Inflammatory macrophage treated with lipopolysaccharide for 4 hours (primary cell): ENCODE results near the gene KIF1B.

ENCODE experiments used
- DNase-seq: peaks from one replicate; pipeline ENCODE4 v3.0.0-alpha.2; 2020

The KIF1B gene, protein sequence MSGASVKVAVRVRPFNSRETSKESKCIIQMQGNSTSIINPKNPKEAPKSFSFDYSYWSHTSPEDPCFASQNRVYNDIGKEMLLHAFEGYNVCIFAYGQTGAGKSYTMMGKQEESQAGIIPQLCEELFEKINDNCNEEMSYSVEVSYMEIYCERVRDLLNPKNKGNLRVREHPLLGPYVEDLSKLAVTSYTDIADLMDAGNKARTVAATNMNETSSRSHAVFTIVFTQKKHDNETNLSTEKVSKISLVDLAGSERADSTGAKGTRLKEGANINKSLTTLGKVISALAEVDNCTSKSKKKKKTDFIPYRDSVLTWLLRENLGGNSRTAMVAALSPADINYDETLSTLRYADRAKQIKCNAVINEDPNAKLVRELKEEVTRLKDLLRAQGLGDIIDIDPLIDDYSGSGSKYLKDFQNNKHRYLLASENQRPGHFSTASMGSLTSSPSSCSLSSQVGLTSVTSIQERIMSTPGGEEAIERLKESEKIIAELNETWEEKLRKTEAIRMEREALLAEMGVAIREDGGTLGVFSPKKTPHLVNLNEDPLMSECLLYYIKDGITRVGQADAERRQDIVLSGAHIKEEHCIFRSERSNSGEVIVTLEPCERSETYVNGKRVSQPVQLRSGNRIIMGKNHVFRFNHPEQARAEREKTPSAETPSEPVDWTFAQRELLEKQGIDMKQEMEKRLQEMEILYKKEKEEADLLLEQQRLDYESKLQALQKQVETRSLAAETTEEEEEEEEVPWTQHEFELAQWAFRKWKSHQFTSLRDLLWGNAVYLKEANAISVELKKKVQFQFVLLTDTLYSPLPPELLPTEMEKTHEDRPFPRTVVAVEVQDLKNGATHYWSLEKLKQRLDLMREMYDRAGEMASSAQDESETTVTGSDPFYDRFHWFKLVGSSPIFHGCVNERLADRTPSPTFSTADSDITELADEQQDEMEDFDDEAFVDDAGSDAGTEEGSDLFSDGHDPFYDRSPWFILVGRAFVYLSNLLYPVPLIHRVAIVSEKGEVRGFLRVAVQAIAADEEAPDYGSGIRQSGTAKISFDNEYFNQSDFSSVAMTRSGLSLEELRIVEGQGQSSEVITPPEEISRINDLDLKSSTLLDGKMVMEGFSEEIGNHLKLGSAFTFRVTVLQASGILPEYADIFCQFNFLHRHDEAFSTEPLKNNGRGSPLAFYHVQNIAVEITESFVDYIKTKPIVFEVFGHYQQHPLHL (N-terminal part only)

DNA sequence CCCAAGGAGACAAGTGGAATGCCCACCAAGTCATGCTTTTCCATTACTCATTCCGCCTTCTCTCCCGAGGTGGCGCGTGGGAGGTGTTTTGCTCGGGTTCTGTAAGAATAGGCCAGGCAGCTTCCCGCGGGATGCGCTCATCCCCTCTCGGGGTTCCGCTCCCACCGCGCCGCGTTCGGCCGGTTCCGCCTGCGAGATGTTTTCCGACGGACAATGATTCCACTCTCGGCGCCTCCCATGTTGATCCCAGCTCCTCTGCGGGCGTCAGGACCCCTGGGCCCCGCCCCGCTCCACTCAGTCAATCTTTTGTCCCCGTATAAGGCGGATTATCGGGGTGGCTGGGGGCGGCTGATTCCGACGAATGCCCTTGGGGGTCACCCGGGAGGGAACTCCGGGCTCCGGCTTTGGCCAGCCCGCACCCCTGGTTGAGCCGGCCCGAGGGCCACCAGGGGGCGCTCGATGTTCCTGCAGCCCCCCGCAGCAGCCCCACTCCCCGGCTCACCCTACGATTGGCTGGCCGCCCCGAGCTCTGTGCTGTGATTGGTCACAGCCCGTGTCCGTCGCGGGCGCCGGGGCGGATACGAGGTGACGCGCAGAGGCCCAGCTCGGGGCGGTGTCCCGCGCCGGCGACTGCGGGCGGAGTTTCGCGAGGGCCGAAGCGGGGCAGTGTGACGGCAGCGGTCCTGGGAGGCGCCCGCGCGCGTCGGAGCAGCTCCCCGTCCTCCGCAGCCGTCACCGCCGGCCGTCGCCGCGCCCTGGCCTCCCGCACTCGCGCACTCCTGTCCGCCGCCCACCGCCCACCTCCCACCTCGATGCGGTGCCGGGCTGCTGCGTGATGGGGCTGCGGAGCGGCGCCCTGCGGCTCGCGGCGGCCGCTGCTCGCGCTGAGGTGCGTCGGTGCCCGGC, at the start of gene KIF1B:
Gene KIF1B, plus strand, starts transcription at position 666 of the 906 bp plus-strand sequence. CDS start 21,759 bp downstream, outside the sequence.
- peak; percentile 98 for DNase-seq

DNA sequence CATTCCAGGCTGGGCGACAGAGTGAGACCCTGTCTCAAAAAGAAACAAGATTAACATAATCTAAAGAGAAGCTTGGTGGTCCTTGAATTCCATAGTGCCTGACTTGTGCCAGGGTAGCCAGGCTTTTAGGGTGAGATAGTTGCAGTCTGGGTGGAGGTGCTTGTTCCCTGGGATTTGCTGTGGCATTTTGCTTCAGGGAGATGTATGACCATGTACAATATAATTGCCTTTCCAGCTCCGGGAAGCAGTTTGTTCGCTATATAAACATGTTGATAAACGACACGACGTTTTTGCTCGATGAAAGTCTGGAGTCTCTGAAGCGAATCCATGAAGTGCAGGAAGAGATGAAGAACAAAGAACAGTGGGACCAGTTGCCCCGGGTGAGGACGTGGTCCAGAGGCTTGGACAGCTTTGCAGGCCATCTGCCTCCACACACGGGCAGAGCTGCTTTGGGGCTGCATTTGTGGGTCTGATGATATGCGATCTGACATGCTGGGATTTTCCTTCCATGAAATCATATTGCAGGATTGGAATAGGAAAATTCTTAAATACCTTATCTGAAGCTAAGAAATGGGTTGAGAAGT, 49.4 kb upstream of the KIF1B start:
- no peak for DNase-seq

DNA sequence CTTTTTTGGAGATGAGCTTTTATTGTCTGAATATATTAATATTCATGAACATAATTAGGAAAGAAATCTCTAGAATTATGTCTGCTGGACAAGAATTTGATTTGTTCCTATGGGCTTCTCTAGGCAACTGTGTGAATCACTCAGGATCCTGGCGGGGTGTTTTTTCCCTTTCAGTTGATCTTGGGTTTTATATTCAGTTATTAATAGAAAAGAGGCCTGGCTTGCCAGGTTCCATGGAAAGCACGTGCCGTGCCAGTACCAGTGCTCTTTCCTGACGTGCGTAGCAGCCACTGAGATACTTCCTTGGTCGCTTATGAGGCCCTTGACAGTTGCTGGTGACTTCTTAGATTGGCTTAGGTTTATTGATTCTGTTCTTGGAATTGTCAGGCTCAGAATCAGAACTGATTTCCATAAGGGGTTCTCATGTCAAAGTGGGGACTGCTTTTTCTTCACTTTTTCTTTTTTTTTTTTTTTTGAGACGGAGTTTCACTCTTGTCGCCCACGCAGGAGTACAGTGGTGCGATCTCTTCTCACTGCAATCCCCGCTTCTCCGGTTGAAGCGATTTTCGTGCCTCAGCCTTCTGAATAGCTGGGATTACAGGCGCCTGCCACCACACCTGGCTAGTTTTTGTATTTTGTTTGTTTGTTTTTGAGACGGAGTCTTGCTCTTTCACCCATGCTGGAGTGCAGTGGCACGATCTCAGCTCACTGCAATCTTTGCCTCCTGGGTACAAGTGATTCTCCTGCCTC, 48.7 kb upstream of the KIF1B start:
- no peak for DNase-seq

DNA sequence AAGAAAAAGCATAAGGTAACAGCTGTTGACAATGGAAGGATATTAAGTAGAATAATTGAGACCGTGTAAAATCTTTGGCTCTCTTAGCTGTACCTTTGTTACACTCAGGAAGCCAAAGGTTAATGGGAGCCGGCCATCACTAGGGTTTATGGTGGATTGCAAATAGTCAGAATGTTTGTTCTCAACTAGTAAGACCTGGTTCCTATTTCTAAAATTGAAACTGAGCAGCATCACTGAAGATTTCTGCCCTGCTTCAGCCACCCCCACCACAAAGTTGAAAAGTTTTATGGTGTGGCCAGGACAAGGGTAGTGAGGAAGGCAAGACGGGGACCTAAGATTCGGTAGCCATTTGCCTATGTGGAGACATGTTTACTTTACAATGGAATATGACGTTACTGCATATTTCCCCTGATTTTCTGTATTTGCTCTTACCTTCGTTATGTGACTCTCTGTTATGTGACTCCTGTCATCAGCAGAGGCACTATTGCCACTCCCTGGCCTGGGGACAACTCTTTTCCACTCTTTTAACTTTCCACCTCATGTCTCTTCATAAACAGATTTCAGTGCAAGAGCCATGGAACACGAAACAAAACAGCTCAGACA, 41.4 kb upstream of the KIF1B start:
- DNase-seq = no peak

DNA sequence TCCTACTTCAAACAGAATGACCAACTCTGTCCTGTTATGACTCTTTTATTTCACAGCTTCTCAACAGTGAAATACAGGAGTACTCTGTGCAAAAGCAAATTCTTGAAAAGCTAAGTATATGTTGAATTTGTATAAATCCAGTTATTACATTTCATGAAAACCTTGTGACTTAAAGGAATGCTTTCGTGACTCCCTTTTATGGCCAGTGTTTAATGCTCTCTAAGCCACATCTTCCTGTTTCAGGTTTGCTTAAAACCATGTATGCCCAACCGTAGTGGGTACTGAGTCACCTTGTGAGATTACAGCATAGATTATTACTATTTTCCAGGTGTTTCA, 40.2 kb upstream of the KIF1B start:
- DNase-seq = no peak

DNA sequence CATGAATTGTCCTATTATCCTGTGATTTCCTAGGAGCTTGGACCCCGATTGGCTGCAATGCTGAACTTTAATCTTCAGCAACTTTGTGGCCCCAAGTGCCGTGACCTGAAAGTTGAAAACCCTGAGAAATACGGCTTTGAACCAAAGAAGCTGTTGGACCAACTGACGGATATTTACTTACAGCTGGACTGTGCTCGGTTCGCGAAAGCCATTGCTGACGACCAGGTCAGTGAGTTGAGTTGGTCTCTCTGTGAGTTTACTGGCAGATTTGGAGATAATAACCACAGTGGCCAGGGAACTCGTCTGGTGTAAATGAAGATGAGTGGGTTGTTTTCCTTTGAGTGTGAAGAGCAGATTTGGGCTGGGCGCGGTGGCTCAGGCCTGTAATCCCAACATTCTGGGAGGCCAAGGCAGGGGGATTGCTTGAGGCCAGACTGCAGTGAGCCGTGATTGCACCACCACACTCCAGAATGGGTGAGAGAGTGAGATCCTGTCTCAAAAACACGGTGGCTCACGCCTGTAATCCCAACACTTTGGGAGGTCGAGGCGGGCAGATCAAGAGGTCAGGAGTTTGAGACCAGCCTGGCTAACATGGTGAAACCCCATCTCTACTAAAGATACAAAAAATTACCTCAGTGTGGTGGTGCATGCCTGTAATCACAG, 39.1 kb upstream of the KIF1B start:
- DNase-seq = no peak

DNA sequence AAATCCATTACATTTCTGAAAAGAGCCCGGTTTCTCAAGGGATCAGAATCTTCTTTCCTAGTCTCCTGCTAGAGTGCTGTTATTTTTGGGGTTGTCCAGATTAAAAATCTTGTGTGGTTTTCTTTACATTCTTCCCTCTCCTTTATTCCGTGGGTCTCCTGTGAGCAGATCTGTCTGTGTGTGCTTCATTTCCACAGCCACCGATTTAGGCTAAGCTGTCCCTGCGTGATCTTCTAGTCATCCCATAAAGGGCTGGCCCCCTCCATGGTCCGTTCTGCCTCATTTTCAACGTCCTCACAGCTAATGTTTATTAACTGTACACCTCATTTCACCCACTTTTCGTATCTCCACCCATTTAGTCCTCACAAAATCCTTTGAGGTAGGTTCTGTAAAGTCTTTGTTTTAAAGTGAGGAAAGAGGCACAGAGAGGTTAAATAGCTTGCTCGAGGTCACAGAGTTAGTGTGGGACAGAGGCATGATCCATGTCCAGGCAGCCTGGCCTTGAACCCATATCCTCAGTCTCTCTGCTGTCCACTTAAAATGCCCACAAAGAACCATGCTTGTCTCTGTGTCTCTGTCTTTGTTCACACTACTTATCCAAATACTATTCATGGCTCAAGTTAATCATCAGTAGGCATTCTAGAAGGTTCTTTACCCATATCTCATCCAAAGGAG, 38.2 kb upstream of the KIF1B start:
- DNase-seq = no peak

DNA sequence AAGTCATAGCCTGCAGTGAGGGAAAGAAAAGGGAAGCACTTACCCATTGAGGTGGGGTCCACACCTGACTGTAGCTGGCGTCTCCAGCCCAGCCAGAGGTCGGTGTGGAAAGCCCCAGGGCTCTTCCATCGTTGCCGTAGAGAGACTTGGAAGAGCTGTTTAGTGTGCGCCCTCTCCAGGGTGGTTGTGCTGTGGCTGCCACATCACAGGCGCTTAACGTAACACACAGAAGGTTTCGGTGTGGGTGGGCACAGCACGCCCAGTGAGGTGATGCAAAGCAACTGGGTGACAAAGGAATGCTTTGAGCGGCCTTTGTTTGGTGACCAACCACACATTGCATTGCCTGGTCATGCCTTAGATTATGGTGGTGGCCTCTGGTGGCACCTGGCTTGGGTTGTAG, 36.8 kb upstream of the KIF1B start:
- no peak for DNase-seq

DNA sequence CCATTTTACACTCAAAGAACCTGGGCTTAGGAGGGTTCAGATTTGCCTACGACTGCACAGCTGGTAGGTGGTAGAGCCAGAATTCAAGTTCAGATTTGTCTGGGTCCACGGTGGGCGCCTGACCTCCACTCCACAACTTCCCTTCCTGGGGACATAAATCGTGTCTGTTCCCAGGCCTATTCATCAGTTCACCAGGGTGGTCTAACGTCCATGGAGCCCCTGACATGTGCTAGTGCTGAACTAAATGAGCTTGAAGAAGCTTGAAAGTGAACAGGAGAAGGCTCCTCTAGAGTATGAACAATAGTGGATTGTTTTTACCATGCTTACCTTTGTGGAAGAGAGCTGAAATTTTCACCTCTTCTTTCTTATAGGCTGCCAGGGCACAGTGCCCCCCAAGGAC, 32.5 kb upstream of the KIF1B start:
- no peak for DNase-seq

DNA sequence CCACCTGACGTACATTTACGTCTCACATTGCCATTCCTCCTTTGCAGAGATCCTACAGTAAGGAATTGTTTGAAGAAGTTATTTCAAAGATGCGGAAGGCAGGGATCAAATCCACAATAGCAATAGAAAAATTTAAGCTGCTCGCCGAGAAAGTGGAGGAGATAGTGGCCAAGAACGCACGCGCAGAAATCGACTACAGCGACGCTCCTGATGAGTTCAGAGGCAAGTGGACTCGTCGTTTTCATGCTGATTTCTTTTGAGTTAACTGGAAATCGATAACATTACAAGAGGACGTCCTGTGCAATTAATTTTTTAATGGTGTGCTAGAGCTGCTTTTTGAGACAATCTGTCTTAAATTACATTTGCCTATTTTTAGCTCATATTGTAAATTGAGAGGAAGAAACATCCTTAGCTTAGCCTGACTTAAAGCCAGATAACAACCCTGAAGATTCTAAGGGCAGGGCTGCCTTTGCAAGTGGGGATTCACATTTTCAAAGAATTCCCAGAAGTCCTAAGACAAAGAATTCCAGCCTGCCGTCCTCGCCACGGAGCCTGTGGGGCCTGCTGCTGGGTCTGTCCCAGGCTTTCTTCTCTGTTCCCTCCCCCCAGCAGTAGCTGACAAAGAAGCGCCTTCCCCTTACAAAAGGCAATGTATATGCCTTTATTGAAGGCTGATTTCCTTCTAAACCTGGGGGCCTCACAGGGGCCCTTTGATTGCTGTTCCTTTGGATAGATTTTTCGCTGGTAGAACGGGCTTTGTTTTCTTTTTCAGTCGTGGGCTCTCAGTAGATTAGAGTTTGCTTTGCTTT, 31.6 kb upstream of the KIF1B start:
- no peak for DNase-seq

DNA sequence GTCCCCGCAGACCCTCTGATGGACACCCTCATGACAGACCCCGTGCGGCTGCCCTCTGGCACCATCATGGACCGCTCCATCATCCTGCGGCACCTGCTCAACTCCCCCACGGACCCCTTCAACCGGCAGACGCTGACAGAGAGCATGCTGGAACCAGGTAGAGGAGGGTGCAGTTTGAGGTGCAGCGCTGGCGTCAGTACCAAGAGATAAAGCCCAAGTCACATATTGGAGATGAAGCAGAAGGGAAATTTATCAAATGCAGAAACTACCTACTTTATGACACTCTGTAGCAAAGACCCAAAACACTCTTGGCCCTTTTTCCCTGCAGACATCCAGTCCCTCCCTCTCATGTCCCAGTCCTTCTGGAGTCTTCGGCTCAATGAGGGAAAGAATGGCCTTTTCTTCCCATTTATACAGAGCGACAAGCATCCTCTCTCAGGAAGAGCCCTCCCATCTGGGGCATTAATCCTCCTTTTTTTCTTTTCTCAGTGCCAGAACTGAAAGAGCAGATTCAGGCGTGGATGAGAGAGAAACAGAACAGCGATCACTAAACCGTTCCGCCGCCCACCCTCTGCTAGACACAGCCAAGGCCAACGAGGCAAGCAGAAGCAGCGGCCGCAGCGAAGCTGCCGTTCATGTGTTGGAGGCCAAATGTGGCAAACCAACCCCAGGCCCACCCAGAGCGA, 30.8 kb upstream of the KIF1B start:
- no peak for DNase-seq

DNA sequence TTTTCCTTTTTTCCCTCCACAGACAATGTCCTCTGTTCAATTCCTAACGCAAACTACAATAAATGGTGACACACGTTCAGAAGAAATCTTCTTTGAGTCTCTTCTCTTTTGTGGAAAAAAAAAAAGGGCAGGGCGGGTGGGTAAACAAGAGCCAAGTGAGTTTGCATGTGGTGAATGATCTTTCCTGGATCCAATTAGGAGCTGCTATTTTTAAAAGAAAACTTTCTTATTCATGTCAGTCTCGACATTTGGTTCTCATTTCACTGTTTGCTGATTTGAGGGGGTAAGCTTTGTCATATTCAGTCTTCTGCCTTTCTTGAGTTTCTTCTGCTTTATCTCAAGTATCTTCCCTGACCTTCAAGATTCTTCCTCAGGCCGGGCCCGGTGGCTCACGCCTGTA, 29.2 kb upstream of the KIF1B start:
- DNase-seq = no peak

DNA sequence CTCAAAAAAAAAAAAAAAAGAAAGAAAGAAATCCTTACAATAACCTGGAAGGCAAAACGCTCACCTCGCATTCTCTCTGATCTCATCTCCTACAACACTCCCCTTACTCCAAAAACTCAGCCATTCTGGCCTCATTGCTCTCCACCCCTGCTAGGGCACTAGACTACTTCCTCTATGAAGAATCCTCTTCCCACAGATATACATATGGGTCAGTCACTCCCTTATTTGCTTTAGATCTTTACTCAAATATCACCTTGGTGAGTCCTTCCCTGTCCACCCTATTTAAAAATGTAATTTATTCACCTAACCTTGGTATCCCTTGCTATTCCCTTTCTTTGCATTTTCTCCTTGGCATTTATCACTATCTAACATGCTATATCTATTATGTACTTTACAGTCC, 24.6 kb upstream of the KIF1B start:
- DNase-seq = no peak

DNA sequence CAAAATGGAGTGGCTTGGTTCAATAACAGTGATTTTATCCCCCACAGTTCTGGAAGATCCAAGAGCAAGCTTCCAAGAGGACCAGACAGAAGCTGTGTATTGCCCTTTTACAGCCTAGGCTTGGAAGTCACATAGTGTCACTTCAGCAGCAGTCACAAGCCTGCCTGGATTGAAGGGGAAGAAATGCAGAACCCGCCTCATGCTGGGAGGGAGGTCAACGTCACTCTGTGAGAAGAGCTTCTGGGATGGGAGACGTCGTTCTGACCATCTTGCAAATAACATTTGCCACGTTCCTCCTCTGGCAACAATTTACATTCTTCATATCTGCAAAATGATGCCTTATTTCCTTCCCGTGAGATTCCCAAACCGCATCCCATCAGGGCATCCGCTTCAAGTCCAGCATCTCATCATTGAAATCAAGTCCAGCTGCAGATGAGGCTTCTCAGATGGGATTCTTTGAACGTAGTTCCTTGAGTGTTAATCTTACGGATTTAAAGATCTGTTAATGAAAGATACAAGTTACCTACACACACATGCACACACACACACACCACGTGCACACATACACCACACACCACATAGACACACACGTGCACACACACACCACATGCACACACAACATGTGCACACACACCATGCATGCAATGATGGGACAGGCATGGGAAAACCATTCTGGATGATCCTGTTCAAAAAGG, 23.9 kb upstream of the KIF1B start:
- DNase-seq = no peak

DNA sequence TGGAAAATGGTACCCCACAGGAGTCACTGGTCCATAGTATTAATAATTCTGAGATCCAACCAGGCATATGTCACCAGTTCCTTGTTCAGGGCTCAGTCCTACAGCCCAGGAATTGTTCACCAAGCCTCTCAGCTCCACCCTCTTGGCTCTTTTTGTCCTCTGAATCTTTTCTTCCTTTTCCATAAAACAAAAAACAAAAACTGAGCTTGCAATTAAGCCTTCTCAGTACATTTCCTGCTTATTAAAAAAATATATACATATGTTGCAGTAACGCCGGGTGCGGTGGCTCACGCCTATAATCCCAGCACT, 23.4 kb upstream of the KIF1B start:
- DNase-seq = no peak

DNA sequence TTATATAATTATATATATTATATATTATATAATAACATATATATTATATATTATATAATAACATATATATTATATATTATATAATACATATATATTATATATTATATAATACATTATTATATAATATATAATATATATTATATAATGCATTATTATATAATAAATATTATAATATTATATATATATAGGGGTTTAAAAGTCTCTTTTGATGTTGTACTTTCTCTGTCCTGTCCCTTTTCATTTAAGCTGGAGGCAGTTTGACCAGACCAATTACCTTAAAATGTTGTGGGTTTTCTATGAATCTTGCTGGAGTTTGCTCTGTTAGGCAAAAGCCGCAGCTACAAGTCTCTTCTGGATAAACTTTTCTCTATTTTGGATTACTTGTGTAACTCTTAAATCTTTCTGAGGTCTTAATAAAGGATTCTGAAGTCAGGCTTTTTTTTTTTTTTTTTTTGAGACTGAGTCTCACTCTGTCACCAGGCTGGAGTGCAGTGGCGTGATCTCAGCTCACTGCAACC, 22.2 kb upstream of the KIF1B start:
- no peak for DNase-seq

DNA sequence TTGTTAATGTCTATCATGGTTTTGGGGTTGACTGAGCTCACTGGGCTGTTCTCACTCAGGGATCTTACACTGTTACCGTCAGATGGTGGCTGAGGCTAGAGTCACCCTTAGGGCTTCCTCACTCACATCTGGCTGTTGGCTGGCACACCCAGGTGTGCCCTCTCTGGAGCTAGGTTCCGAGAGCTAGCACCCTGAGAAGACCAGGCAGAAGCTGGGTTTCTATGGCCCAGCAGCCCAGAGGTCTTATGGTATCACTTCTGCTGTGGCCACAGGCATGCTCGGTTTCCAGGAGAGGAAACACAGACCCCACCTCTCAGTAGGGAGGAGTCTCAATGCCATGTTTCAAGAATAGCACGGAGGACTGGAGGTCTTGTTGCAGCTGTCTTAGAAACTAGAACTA, 20.7 kb upstream of the KIF1B start:
- no peak for DNase-seq

DNA sequence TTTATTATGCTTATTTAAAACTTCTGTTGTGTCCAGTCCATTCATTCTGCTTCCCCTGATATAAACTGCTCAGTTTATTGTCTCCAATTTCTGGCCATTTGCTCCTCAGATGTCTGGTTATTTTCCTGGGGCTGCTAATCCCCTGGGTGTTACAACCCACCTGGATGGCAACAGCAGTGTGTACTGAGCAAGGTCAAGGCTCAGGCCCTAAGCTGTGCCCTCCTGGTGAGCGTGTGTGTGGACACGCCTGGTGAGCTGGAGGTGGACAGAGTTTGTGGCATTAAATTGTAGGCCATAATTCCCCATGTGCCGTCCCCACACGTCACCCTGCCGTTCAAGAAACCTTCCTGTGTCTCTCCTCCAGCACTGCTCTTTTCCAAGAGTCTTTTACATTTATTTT, 18.1 kb upstream of the KIF1B start:
- DNase-seq = no peak
